Fibroblast of skin of scalp (primary cell): ENCODE measurements around the gene RNF41.

ENCODE experiments used
- DNase-seq: peaks from one replicate; pipeline ENCODE4 v3.0.0-alpha.2; 2013

Gene RNF41

GRCh38 chr12:56243731-56244181, 22.0 kb upstream of the RNF41 start:
- no peak for DNase-seq

GRCh38 chr12:56242986-56243385, 21.3 kb upstream of the RNF41 start:
- DNase-seq = no peak

GRCh38 chr12:56241424-56242303, 19.9 kb upstream of the RNF41 start:
- no peak for DNase-seq

- DNase-seq = no peak
Measured at GRCh38 chr12:56237552-56237951, 15.8 kb upstream of the RNF41 start.

- DNase-seq = no peak
Measured at GRCh38 chr12:56236985-56237384, 15.3 kb upstream of the RNF41 start.

GRCh38 chr12:56236091-56236490, 14.4 kb upstream of the RNF41 start:
- no peak for DNase-seq

GRCh38 chr12:56234746-56235436, 13.2 kb upstream of the RNF41 start:
- no peak for DNase-seq

GRCh38 chr12:56231184-56231582, 9.5 kb upstream of the RNF41 start:
- DNase-seq = no peak

GRCh38 chr12:56230432-56231183, 8.9 kb upstream of the RNF41 start:
- DNase-seq = no peak

GRCh38 chr12:56229916-56230431, 8.3 kb upstream of the RNF41 start, which contains the start of gene SLC39A5:
TSS of gene SLC39A5 (plus strand) at chr12:56230051. CDS start at chr12:56231275, 1,224 bp downstream.
- no peak for DNase-seq

GRCh38 chr12:56229082-56229481, 7.4 kb upstream of the RNF41 start:
- DNase-seq = no peak

GRCh38 chr12:56224954-56225353, 3.2 kb upstream of the RNF41 start:
- no peak for DNase-seq

GRCh38 chr12:56224102-56224701, 2.5 kb upstream of the RNF41 start, which contains the start of gene NABP2:
TSS of gene NABP2 (plus strand) at chr12:56224342. CDS start at chr12:56224857, 515 bp downstream.
- DNase-seq = peak; percentile 99

- no peak for DNase-seq
Measured at GRCh38 chr12:56223571-56224101, 1.9 kb upstream of the RNF41 start.

- no peak for DNase-seq
Measured at GRCh38 chr12:56222531-56222895, 791 bp upstream of the RNF41 start.

- DNase-seq = peak; percentile 91
Measured at GRCh38 chr12:56221232-56221756, 428 bp downstream of the RNF41 start.

GRCh38 chr12:56220611-56221231, 1.0 kb downstream of the RNF41 start:
- peak; percentile 65 for DNase-seq

- DNase-seq = no peak
Measured at GRCh38 chr12:56219840-56220239, 1.9 kb downstream of the RNF41 start.

GRCh38 chr12:56216461-56216860, 5.3 kb downstream of the RNF41 start:
- DNase-seq = no peak

- DNase-seq = no peak
Measured at GRCh38 chr12:56213878-56214277, 7.8 kb downstream of the RNF41 start.

- no peak for DNase-seq
Measured at GRCh38 chr12:56212361-56212760, 9.4 kb downstream of the RNF41 start.
